ENCODE data around the gene NAGK. TPM values are rescaled to one million over a fixed set of nuclear protein-coding genes. Genes with fewer than 3 reads are reported as not detected.
A peak's percentile ranks its signal among the peaks of the same experiment; 100 is the strongest.

Gene NAGK
- total and polyA plus RNA-seq, 2 donors (not counting 1 experiment from before 2014, with no cell fraction given) = 221 to 230 TPM

GRCh38 chr2:71067567-71068217 is 756 bp upstream of the NAGK start:
- Histone ChIP-seq H3K9ac (ENCODE audit: low read length) (peak overlapping the region; percentile 97), H3K4me1 (ENCODE audit: control insufficient read depth in 2 of 2, insufficient read depth in 2 of 2, low read length in 2 of 2) (peaks cover 72 to 77% of the 10 kb centered on the region in 2 donors), H3K9me3 (ENCODE audit: control extremely low read depth in 1 of 3, control insufficient read depth in 2 of 3, insufficient read depth in 1 of 3, low read length in 2 of 3) (no peaks in the 10 kb centered on the region), H3K4me2 (replicated peaks; ENCODE audit: low read depth, low read length, poor library complexity, severe bottlenecking) (peak overlapping the region; percentile 96), H3K79me2 (ENCODE audit: control insufficient read depth, insufficient read depth, low read length) (peaks cover 34% of the 10 kb centered on the region), H2AFZ (ENCODE audit: insufficient read depth, low read depth, low read length, poor library complexity, severe bottlenecking) (peak overlapping the region; percentile 88), H3K27me3 (replicated peaks in 1 of 4; ENCODE audit: control extremely low read depth in 1 of 4, control insufficient read depth in 3 of 4, insufficient read depth in 4 of 4, low read length in 3 of 4) (no peaks in the 10 kb centered on the region), H3K36me3 (replicated peaks in 1 of 2; ENCODE audit: control extremely low read depth in 1 of 2, control insufficient read depth in 1 of 2, extremely low read depth in 1 of 2, insufficient read depth in 2 of 2, low read length in 1 of 2) (peaks cover 0 to 3% of the 10 kb centered on the region in 2 experiments), H3K4me3 (ENCODE audit: control extremely low read depth in 1 of 5, extremely low read depth in 1 of 5, insufficient read depth in 1 of 5, low read depth in 2 of 5, low read length in 4 of 5) (peak overlapping the region; percentile 69 to 99 (median 91)), H4K20me1 (ENCODE audit: control insufficient read depth, insufficient read depth, low read length, poor library complexity, severe bottlenecking) (no peaks in the 10 kb centered on the region), H3K27ac (ENCODE audit: low read length in 2 of 2) (peak overlapping the region; percentile 98 to 99)
- peak; percentile 18 for TF ChIP-seq CTCF (IDR thresholded peaks at IDR 0.05)
- no peak for TF ChIP-seq EZH2 (IDR thresholded peaks at IDR 0.05; ENCODE audit: borderline replicate concordance, insufficient read depth, low read depth, low read length, poor library complexity, severe bottlenecking)
- Mint-ChIP-seq H3K4me3 (peak overlapping the region; percentile 99), H3K4me1 (peaks cover 84% of the 10 kb centered on the region), H3K27me3 (no peaks in the 10 kb centered on the region), H3K9me3 (ENCODE audit: insufficient read depth) (no peaks in the 10 kb centered on the region), H3K27ac (peak overlapping the region; percentile 100)
- intact Hi-C loops (cut with micrococcal nuclease) = loop anchor here (1.0 to 5.0 kb wide), 9 partner anchors 19 to 820 kb away; partner anchors contain the start of genes ANKRD53, MCEE, MPHOSPH10 and PAIP2B
- DNase-seq = no peak
- ChIA-PET CTCF (interaction anchor here (0.6 to 6.7 kb wide), 13 partner anchors 18 to 352 kb away, joined by 3 to 43 read pairs (median 4); partner anchors contain the start of genes MCEE and MPHOSPH10), POLR2A (interaction anchor here (0.5 to 5.9 kb wide), 8 partner anchors 10 to 160 kb away, joined by 3 to 52 read pairs (median 4); partner anchors contain the start of genes MCEE, MPHOSPH10 and PAIP2B)
- 3% methylated on average over 21 of the region's 26 CpGs for WGBS (ENCODE audit: insufficient coverage)
- no peak for ATAC-seq (ENCODE audit: low read depth)

GRCh38 chr2:71069376-71069775 is 928 bp downstream of the NAGK start:
- no peaks in the 10 kb centered on the region for H3K9me3 Mint-ChIP-seq (ENCODE audit: insufficient read depth)
- Histone ChIP-seq H3K4me1 (ENCODE audit: control insufficient read depth in 2 of 2, insufficient read depth in 2 of 2, low read length in 2 of 2) (peaks cover 77 to 78% of the 10 kb centered on the region in 2 donors), H3K4me2 (replicated peaks; ENCODE audit: low read depth, low read length, poor library complexity, severe bottlenecking) (peak overlapping the region; percentile 96), H4K20me1 (ENCODE audit: control insufficient read depth, insufficient read depth, low read length, poor library complexity, severe bottlenecking) (no peaks in the 10 kb centered on the region), H2AFZ (ENCODE audit: insufficient read depth, low read depth, low read length, poor library complexity, severe bottlenecking) (no peak overlapping the region), H3K4me3 (ENCODE audit: control extremely low read depth in 1 of 5, extremely low read depth in 1 of 5, insufficient read depth in 1 of 5, low read depth in 2 of 5, low read length in 4 of 5) (peak overlapping the region; percentile 58 to 99 (median 91)), H3K27me3 (replicated peaks in 1 of 4; ENCODE audit: control extremely low read depth in 1 of 4, control insufficient read depth in 3 of 4, insufficient read depth in 4 of 4, low read length in 3 of 4) (no peaks in the 10 kb centered on the region), H3K9me3 (ENCODE audit: control extremely low read depth in 1 of 3, control insufficient read depth in 2 of 3, insufficient read depth in 1 of 3, low read length in 2 of 3) (no peaks in the 10 kb centered on the region), H3K27ac (ENCODE audit: low read length in 2 of 2) (peak overlapping the region; percentile 98 to 99), H3K9ac (ENCODE audit: low read length) (peak overlapping the region; percentile 97), H3K79me2 (ENCODE audit: control insufficient read depth, insufficient read depth, low read length) (peaks cover 51% of the 10 kb centered on the region), H3K36me3 (replicated peaks in 1 of 2; ENCODE audit: control extremely low read depth in 1 of 2, control insufficient read depth in 1 of 2, extremely low read depth in 1 of 2, insufficient read depth in 2 of 2, low read length in 1 of 2) (peaks cover 1 to 18% of the 10 kb centered on the region in 2 experiments)
- no peak for TF ChIP-seq EZH2 (IDR thresholded peaks at IDR 0.05; ENCODE audit: borderline replicate concordance, insufficient read depth, low read depth, low read length, poor library complexity, severe bottlenecking)
- no peak for TF ChIP-seq CTCF (IDR thresholded peaks at IDR 0.05)
- ChIA-PET CTCF (interaction anchor here (0.9 to 6.7 kb wide), 5 partner anchors 10 to 85 kb away, joined by 5 to 43 read pairs (median 5); no protein-coding TSS in a partner anchor), POLR2A (interaction anchor here (5.9 kb wide), 1 partner anchor 61 kb away, joined by 52 read pairs; the partner anchor contains the start of genes MCEE and MPHOSPH10)
- intact Hi-C loops (cut with micrococcal nuclease) = loop anchor here (2.0 to 5.0 kb wide), 5 partner anchors 21 to 822 kb away; partner anchors contain the start of genes ANKRD53, TIA1 and ZNF638
- peak overlapping the region; percentile 99 for H3K4me3 Mint-ChIP-seq
- H3K27ac Mint-ChIP-seq = peak overlapping the region; percentile 100
- no peak for ATAC-seq (ENCODE audit: low read depth)
- H3K4me1 Mint-ChIP-seq = peaks cover 86% of the 10 kb centered on the region
- 0% methylated on average over 1 of the region's 5 CpGs for whole genome bisulfite sequencing (ENCODE audit: insufficient coverage)
- no peaks in the 10 kb centered on the region for H3K27me3 Mint-ChIP-seq
- no peak for DNase-seq
